22Rv1 (cell line): ENCODE results near the gene PACSIN1.

Experiments used
- CTCF ChIP-seq: fragments of 450-650 bp; IDR thresholded peaks from 2 replicates; pipeline ENCODE4 v1.5.1; 2017; ENCODE audit warnings: mild to moderate bottlenecking
- ZFX ChIP-seq: fragments of 450-650 bp; IDR thresholded peaks from 2 replicates; pipeline ENCODE4 v1.6.1; 2017; ENCODE audit warnings: antibody characterized with exemption, borderline replicate concordance

GRCh38 chr6:34534656-34535055, 68.8 kb downstream of the PACSIN1 start:
- no peak for TF ChIP-seq CTCF
- no peak for TF ChIP-seq ZFX
